Smooth muscle cell (in vitro differentiated cells): ENCODE data around the gene TTYH3. TPM values are rescaled to one million over a fixed set of nuclear protein-coding genes. Genes with fewer than 3 reads are reported as not detected.

Source experiments
- DNase-seq: peaks from one replicate; lab custom pipeline; 2025; ENCODE audit not compliant: unreplicated experiment; lab: John Stamatoyannopoulos, UW
- H2AFZ ChIP-seq: fragments of 200-600 bp; sonication (generic); 2 replicates; pipeline ENCODE4 v1.6.0; 2016; ENCODE audit warnings: antibody characterized with exemption, low read depth, mild to moderate bottlenecking
- H3F3A ChIP-seq: fragments of 200-600 bp; sonication (generic); 2 replicates; pipeline ENCODE4 v1.6.0; 2017; ENCODE audit warnings: antibody characterized with exemption, low read depth
- H3K27ac ChIP-seq: fragments of 200-600 bp; sonication (generic); 2 replicates; pipeline ENCODE4 v1.5.1; 2016; ENCODE audit warnings: low read depth, mild to moderate bottlenecking
- H3K27me3 ChIP-seq: fragments of 200-600 bp; sonication (generic); 2 replicates; pipeline ENCODE4 v1.6.1; 2016; ENCODE audit warnings: low read depth, mild to moderate bottlenecking
- H3K36me3 ChIP-seq: fragments of 200-600 bp; sonication (generic); 2 replicates; pipeline ENCODE4 v1.5.1; 2016; ENCODE audit warnings: low read depth
- H3K4me1 ChIP-seq: fragments of 200-600 bp; sonication (generic); 2 replicates; pipeline ENCODE4 v1.5.1; 2016; ENCODE audit warnings: low read depth
- H3K4me2 ChIP-seq: fragments of 200-600 bp; sonication (generic); 2 replicates; pipeline ENCODE4 v1.6.0; 2016; ENCODE audit warnings: mild to moderate bottlenecking
- H3K4me3 ChIP-seq: fragments of 200-600 bp; sonication (generic); 2 replicates; pipeline ENCODE4 v1.5.1; 2016; ENCODE audit warnings: mild to moderate bottlenecking
- H3K79me2 ChIP-seq: fragments of 200-600 bp; sonication (generic); 2 replicates; pipeline ENCODE4 v1.6.0; 2016; ENCODE audit warnings: low read depth, mild to moderate bottlenecking
- H3K9ac ChIP-seq: fragments of 200-600 bp; sonication (generic); 2 replicates; pipeline ENCODE4 v1.6.0; 2016; ENCODE audit warnings: low read depth
- H3K9me3 ChIP-seq: fragments of 200-600 bp; sonication (generic); replicated peaks from 2 replicates; pipeline ENCODE4 v1.5.1; 2016; ENCODE audit warnings: low read depth
- H4K20me1 ChIP-seq: fragments of 200-600 bp; sonication (generic); 2 replicates; pipeline ENCODE4 v1.6.0; 2016; ENCODE audit warnings: low read depth
- CTCF ChIP-seq: fragments of 200-600 bp; sonication (generic); IDR thresholded peaks from 2 replicates; pipeline ENCODE4 v1.5.1; 2017; ENCODE audit warnings: borderline replicate concordance, mild to moderate bottlenecking, antibody characterized with exemption; ENCODE audit not compliant: insufficient read depth, poor library complexity, severe bottlenecking
- WGBS: methylation state at CpG from one replicate; pipeline ENCODE4 v1.1.7; 2016; ENCODE audit warnings: low lambda C conversion rate; 5-methylcytosine and 5-hydroxymethylcytosine counted together
- polyA plus RNA-seq: library from polyadenylated mRNA; unstranded; fragments of >200 nt; fragmentation: Nextera tagmentation; extraction: Ambion mirVana; gene quantifications from 2 replicates; pipeline ENCODE4 v1.2.1, GENCODE V29; 2016
- total RNA-seq: library from RNA; depleted of rRNA; stranded (reverse); fragments of >200 nt; gene quantifications from 2 replicates; pipeline ENCODE4 v1.2.3, GENCODE V29; 2014

Gene TTYH3
- total and polyA plus RNA-seq, 2 experiments from 2014 or later: 51.5 to 179 TPM

GRCh38 chr7:2634267-2635145, 2.7 kb downstream of the TTYH3 start:
- H3K4me3 ChIP-seq: peak overlapping the region; percentile 84
- H4K20me1 ChIP-seq: peaks cover 73% of the 10 kb centered on the region
- H3K27me3 ChIP-seq: no peaks in the 10 kb centered on the region
- H3K79me2 ChIP-seq: peaks cover 71% of the 10 kb centered on the region
- peak overlapping the region; percentile 99 for H3K4me2 ChIP-seq
- H3K36me3 ChIP-seq: no peaks in the 10 kb centered on the region
- peak overlapping the region; percentile 93 for H3K27ac ChIP-seq
- H2AFZ ChIP-seq: no peak overlapping the region
- no peak for TF ChIP-seq CTCF
- peak overlapping the region; percentile 80 for H3K9ac ChIP-seq
- DNase-seq: no peak
- no peaks in the 10 kb centered on the region for H3K9me3 ChIP-seq
- peaks cover 10% of the 10 kb centered on the region for H3K4me1 ChIP-seq
- peaks cover 12% of the 10 kb centered on the region for H3F3A ChIP-seq
- 91% methylated on average over 22 of the region's 22 CpGs for WGBS

GRCh38 chr7:2635148-2635668, 3.4 kb downstream of the TTYH3 start:
- H3K4me3 ChIP-seq: no peak overlapping the region
- no peaks in the 10 kb centered on the region for H3K36me3 ChIP-seq
- DNase-seq: no peak
- H3K9me3 ChIP-seq: no peaks in the 10 kb centered on the region
- H3K27ac ChIP-seq: no peak overlapping the region
- peaks cover 10% of the 10 kb centered on the region for H3K4me1 ChIP-seq
- H3K4me2 ChIP-seq: peak overlapping the region; percentile 99
- H3K79me2 ChIP-seq: peaks cover 78% of the 10 kb centered on the region
- 96% methylated on average over 15 of the region's 15 CpGs for WGBS
- H2AFZ ChIP-seq: no peak overlapping the region
- peaks cover 9% of the 10 kb centered on the region for H3F3A ChIP-seq
- TF ChIP-seq CTCF: no peak
- peaks cover 80% of the 10 kb centered on the region for H4K20me1 ChIP-seq
- no peak overlapping the region for H3K9ac ChIP-seq
- no peaks in the 10 kb centered on the region for H3K27me3 ChIP-seq

GRCh38 chr7:2635810-2636701, 4.3 kb downstream of the TTYH3 start:
- WGBS: 84% methylated on average over 22 of the region's 22 CpGs
- H2AFZ ChIP-seq: no peak overlapping the region
- peaks cover 17% of the 10 kb centered on the region for H3K4me1 ChIP-seq

More at GRCh38 chr7:2635810-2636701, 4.3 kb downstream of the TTYH3 start:
- H4K20me1 ChIP-seq: peaks cover 88% of the 10 kb centered on the region
- DNase-seq: no peak
- H3K9me3 ChIP-seq: no peaks in the 10 kb centered on the region
- H3K79me2 ChIP-seq: peaks cover 86% of the 10 kb centered on the region
- H3K9ac ChIP-seq: no peak overlapping the region
- peaks cover 9% of the 10 kb centered on the region for H3F3A ChIP-seq
- TF ChIP-seq CTCF: no peak
- H3K4me2 ChIP-seq: no peak overlapping the region
- no peaks in the 10 kb centered on the region for H3K36me3 ChIP-seq
- H3K4me3 ChIP-seq: no peak overlapping the region
- no peak overlapping the region for H3K27ac ChIP-seq
- H3K27me3 ChIP-seq: no peaks in the 10 kb centered on the region
